A549 treated with AZD9567 at 1 μM for 4 hours (cell line): ENCODE results near the gene PATE1. TPM values are rescaled to one million over a fixed set of nuclear protein-coding genes. Genes with fewer than 3 reads are reported as not detected.

Experiments
- total RNA-seq: library from RNA; stranded (reverse); fragments of 200-300 nt; extraction: Qiagen RNA extraction; gene quantifications from 5 replicates; pipeline ENCODE4 v1.2.3, GENCODE V29; 2022; ENCODE audit not compliant: insufficient read depth

The PATE1 gene
- total RNA-seq = not detected in 5 replicates

GRCh38 chr11:125745979-125746378, at the start of gene PATE1:
Gene PATE1 (plus strand): TSS chr11:125746279. CDS start chr11:125746305, 26 bp downstream.

GRCh38 chr11:125778728-125779127, 32.6 kb downstream of the PATE1 start, which contains the start of gene PATE2:
Gene PATE2 (minus strand): TSS chr11:125778828. CDS start chr11:125778773, 55 bp downstream.

GRCh38 chr11:125787827-125788226, 41.7 kb downstream of the PATE1 start, which contains the start of gene PATE3:
Gene PATE3 (plus strand): TSS chr11:125788127. CDS start chr11:125788152, 25 bp downstream.

Other genes with a start within 250 kb of the PATE1 start
- gene EI24, start 176.8 kb upstream of the PATE1 start, total RNA-seq = 97.4 to 102 TPM (median 99.9 TPM) in 5 replicates
- 87.5 to 95.4 TPM (median 91.0 TPM) in 5 replicates for gene STT3A, start 153.4 kb upstream of the PATE1 start, total RNA-seq
- gene CHEK1, start 121.1 kb upstream of the PATE1 start, total RNA-seq = 28.5 to 44.1 TPM (median 30.5 TPM) in 5 replicates
- gene ACRV1, start 65.4 kb upstream of the PATE1 start, total RNA-seq = 0.08 TPM in 1 of 5 replicates, not detected in the others
- not detected in 5 replicates for gene PATE2, start 32.5 kb downstream of the PATE1 start, total RNA-seq
- not detected in 5 replicates for gene PATE3, start 41.8 kb downstream of the PATE1 start, total RNA-seq
- gene PATE4, start 87.0 kb downstream of the PATE1 start, total RNA-seq = not detected in 5 replicates
- gene HYLS1, start 141.4 kb downstream of the PATE1 start, total RNA-seq = 12.4 to 14.0 TPM (median 13.3 TPM) in 5 replicates
- gene PUS3, start 156.9 kb downstream of the PATE1 start, total RNA-seq = 7.2 to 10.6 TPM (median 8.0 TPM) in 5 replicates
- 0.07 to 0.14 TPM (median 0.08 TPM) in 3 of 5 replicates, not detected in the others for gene DDX25, start 158.2 kb downstream of the PATE1 start, total RNA-seq
- not detected in 5 replicates for gene VSIG10L2, start 199.8 kb downstream of the PATE1 start, total RNA-seq